GM19099 (cell line): ENCODE data around the gene TOGARAM2.

ENCODE experiments used
- POLR2A ChIP-seq: IDR thresholded peaks from 3 replicates; pipeline ENCODE4 v1.6.1; 2011; ENCODE audit warnings: low read depth; ENCODE audit not compliant: insufficient read length; ENCODE audit errors: extremely low read depth

Gene TOGARAM2

DNA sequence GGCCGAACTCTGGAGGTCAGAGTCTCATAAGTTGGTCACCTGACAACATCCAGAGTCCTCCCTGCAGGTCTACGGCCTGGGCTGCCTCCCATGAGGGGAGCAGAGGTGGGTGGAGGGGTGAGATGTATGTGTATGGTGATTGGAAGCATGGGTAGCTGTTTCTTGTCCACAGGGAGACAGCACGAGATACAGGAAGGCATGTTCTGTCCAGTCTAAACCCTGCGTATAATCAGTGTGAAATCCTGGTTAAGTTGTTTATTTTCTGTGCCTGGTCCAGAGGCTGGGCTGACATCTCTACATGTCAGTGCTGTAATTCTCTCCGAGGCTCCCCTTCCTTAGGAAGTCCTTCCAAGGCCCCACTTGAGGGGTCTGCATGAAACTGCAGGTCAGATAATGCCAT is 8.9 kb downstream of the TOGARAM2 start:
- no peak for TF ChIP-seq POLR2A

DNA sequence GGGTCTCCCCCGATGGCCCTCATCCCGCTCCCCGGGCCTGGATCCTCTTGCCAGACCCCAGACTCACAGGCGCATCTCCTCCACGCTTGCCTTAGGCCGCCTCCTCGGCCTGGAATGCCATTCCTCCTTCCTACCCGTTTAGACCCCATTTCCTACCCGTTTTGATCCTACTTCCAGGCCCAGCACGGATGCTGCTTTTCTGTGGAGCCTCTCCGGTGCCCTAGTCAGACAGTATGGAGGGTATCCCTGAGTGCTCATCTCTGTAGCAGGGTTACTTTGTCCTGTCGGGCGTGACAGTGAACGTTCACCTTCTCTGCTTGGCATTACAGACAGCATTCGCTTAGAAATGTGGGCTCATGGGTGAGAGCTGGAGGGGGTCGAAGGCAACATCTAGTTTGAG is 9.3 kb downstream of the TOGARAM2 start:
- TF ChIP-seq POLR2A, result no peak

DNA sequence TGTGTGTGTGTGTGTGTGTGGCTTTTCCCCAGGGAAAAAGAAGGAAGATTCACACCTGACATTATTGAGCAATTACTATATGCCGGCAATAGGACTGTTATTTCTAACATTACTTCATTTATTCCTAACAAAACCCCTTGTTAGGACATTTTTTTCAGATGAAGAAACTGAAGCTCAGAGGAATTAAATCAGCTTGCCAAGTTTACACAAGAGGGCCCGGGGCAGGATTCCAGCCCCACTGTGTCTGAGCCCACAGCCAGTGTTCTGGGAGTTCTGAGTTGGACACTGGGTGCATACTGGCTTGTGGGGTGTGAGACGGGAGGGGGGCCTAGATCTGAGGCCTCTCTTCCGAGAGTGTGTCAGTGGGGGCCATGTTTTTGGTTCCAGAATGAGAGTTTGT is 9.9 kb downstream of the TOGARAM2 start:
- no peak for TF ChIP-seq POLR2A

DNA sequence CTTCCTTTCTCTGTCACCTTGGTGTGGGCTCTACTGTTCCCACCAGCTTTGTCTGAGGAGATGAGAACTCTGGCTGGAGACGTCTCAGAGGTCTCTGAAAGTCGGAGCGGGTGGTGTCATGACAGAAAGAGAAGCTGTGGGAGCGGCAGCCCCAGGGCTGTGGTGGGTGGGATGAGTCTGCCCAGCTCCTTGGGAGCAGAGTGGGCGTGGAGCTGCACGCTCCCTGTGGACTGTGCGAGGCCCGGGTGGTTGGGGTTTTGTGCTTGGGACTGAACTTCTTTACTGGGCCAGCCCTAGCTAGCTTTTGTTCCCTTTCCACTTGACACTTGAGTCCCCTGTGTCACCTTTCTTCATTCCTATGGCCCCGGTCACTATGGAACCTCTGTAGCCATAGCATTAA is 10.4 kb downstream of the TOGARAM2 start:
- no peak for TF ChIP-seq POLR2A

DNA sequence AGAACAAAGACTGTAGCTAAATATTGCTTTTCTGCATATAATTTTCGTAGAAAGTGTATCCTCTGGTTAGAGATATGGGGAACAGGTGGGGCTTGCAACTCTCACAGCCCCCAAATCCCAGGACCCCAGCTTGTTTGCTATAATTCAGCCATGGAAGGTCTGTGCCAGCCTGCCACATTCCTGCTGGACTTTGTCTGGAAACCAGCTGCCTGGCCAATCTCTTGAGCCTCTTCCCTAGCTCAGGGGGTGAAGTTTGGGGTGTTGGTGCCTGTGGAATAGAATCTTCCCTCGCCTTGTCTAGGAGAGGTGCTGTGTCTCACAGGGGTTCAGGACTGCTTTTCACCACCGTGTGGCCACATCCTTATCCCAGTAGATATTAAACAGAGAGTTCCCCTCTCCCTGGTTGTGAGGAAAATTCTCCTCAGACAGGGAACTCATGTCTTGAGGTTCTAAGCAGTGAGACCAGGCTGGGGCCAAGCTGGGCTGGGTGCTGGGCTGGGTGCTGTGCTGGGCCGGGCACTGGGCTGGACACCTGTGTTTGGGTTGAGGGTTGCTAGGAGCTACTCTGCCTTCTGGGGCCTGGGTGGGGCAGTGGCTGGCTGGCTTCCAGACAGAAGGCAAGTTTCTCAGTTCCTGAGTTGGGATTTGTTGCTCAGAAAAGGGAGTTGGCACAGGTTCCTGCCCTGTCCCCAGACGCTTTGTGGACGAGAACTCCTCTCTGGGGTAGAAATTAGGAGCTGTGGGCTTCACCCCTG is 12.3 kb downstream of the TOGARAM2 start:
- no peak for TF ChIP-seq POLR2A

DNA sequence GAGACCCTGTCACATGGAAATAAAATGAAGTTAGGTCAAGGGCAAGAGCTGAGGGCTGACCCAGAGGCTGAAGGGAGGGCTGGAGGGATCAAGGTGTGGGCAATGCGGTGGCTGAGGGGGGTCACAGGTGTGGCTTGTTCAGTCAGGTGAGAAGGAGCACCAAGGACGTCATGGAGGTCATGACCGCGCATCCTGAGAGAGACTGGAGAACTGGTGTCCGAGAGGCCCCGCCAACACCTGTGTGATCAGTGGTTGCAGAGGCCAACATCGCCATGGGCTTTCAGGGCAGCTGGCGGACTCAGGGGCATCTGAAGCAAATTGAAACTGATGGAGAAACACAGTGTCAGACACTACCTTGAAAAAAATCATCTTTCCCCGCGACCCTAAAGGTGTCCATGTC is 13.0 kb downstream of the TOGARAM2 start:
- TF ChIP-seq POLR2A, result no peak

DNA sequence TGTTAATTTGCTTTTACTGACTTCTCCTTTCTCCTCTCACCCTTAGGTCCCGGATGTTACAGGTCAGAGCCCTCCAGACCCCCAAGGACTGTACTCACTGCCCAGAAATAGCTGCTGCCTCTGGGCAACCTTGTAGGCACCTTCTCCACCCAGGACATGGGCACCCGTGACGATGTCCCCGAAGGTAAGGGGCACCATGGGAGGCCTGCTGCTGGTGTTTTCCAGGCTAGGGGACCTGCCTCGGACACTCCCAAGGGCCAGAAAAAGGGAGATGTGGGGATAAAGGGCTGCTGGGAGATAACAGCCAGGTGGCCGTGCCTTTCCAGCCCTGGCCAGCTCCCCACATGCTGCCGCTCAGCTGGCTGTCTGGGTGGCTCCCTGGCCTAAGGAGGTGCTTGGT is 13.6 kb downstream of the TOGARAM2 start:
- TF ChIP-seq POLR2A, result no peak

DNA sequence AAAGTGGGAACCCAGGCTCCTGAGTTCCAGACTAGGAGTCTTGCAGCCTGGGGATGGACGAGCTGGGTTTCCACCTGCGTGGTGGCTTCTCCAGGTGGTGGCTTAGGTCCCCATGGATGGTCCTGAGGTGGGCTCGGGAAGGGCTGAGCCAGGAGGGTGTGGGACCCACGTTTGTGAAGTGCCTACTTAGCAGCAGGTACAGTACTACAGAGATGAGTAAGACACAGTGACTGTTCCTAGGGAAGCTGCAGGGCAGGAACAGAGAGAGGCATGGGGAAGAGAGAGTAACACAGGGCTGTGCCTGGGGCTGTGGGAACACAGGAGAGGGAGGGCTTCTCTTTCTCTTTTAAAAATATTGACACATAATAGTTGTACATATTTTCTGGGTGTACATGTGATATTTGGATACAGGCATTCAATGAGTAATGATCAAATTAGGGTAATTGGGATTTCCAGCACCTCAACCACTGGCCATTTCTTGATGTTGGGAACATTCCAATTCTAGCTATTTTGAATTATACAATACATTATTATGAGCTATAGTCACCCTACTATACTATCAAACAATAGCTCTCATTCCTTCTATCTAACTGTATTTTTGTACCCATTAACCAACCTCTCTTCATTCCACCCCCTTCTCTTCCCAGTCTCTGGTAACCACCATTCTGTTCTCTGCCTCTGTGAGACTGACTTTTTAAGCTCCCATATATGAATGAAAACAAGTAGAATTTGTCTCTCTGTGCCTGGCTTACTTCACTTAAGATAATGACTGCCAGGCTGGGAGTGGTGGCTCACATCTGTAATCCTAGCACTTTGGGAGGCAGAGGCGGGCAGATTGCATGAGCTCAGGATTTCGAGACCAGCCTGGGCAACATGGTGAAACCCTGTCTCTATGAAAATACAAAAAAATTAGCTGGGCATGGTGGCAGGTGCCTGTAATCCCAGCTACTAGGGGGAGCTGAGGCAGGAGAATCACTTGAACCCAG is 15.0 kb downstream of the TOGARAM2 start:
- TF ChIP-seq POLR2A, result no peak

DNA sequence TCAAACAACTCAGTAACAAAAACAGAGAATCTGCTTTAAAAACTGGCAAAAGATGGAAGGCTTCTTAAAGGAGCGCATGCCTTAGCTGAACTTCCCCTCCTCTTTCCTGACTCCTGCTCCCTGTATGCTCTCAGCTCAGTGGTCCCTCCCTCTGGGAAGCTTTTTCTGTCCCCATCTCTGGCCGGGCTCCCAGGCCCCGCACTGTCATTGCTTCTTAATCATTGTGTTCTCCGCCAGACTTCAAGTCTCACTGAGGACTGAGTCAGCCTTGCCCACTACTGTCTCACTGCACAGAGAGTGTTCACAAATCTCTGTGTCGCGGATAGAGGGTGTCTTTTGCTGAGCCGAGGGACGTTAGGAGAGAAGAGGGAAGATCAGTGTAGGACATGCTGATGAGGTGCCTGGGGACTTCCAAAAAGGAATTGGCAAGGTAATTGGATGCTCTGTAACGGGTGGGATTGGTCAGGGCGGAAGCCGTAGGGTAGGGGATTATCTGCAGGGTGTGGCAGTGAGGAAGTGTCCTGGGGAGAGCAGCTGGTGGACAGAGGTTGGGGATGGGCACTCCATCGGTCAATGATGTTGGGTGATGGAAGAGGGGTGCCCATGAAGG is 16.2 kb downstream of the TOGARAM2 start:
- TF ChIP-seq POLR2A, result no peak

DNA sequence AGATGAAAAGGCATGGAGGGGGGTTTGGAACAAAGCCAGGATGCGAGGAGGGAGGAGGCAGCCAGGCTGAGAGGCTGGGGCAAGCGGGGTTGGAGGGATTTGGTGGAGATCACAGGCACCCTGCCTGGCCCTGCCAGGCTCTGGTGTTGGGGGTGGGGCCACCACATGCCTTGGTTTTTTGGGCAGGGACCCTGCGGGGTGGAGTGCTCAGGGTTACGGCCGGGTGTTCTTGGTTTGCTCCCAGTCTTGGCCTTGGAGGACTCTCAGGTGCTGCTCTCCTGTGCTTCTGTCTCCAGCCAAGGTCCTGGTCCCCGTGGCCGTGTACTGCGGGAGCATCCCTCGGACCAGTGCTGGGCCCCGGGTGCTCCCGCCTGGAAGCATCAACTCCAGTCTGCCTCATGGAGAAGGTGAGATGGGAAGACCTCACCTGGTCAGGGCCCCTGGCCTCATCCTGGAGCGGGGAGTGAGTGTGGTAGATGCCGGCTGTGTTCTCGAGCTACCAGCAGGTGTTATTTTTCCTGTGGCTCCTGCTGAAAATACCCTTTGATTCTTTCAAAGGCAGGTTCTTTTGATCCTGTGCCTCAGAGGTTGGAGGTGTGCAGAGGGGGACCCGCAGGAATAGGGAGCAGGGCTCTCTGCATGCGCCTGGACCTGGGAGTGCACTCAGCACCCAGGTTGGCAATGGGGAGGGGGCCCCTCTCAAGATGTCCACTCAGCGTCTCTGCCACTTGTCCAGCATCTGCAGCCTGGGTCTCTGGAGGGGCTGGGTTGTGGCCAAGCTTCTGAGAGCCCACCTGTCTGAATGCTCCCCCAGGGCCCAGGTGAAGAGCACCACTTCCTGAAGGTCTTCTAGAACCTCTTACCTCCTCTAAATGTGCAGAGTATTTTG is 17.0 kb downstream of the TOGARAM2 start:
- TF ChIP-seq POLR2A, result no peak

DNA sequence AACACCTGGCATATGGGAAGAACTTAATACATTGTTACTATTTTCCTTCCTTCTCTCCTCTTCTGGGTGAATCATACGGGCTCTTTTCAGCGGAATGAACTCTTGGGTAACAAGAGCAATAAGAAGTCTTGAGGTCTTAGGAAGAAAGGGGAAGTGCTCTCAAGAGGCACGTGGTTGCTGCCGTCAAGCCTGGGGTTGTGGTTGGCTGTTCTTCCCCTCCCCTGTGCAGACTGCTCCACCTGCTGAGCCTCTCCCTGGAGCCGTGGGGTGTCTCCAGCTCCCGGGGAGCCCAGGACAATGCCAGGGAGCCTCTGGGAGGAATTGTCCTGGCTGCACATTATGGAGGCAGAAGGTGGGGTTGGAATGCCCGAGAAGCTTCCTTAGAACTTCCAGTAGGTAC is 19.4 kb downstream of the TOGARAM2 start:
- TF ChIP-seq POLR2A, result no peak

DNA sequence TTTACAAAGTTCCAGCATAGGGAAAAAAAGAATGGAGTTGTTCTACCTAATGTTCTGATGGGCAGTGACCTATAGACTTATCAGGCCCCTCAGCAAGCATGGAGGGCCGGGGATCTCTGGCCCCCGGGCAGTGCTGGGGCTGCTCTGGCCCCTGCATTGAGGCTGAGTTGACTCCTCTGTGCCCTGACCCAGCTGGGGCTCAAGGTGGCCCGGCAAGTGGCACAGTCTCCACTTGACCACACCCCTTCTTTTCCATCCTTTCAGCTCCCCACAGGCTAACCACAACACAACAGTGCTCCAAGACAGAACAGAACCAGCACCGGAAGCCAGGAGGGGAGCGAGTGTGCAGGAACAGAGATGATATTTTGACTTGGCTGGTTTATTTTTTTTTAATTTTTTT is 19.9 kb downstream of the TOGARAM2 start:
- TF ChIP-seq POLR2A, result no peak

DNA sequence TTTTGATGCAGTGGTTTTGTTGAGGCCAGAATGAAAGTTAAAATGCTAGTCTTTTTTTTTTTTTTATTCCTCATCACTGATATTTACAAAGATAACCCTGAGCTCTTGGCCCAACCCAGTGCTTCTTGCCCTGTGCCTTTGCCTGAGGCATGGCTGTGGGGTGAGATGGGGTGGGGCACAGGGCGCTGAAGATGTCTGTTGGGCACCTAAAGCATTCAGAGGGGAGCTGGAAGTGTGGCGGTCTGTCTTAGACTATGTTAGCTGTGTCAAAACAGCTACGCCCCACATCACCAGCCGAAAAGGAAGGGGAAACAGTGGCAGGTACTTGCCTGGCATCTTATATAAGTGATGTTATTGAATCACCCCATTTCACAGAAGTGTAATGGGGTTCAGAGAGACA is 20.7 kb downstream of the TOGARAM2 start:
- TF ChIP-seq POLR2A, result no peak

DNA sequence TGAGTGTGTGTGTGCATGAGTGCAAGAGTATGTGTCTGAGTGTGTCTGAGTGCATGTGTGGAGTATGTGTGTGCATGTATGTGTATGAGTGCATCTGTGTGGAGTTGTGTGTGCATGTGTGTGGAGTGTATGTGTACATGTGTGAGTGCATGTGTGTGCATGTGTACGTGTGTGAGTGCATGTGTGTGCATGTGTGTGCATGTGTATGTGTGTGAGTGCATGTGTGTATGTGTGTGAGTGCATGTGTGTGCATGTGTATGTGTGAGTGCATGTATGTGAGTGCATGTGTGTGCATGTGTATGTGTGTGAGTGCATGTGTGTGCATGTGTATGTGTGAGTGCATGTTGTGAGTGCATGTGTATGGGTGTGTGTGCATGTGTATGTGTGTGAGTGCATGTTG is 23.7 kb downstream of the TOGARAM2 start:
- TF ChIP-seq POLR2A, result no peak

DNA sequence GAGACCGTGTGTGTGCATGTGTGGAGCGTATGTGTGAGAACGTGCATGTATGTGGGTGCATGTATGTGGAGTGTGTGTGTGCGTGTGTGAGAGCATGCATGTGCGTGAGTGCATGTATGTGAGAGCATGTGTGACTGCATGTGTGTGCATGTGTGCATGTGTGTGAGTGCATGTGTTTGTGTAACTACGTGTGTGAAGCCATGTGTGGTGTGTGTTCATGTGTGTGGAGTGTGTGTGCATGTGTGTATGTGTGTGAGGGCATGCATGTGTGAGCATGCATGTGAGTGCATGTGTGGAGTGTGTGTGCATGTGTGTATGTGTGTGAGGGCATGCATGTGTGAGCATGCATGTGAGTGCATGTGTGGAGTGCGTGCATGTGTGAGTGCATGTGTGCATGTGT is 24.2 kb downstream of the TOGARAM2 start:
- no peak for TF ChIP-seq POLR2A
